HL-60 (cell line): ENCODE measurements around the gene ZNF697.

Experiments
- DNase-seq, 2 experiments: peaks; one replicate each; pipeline ENCODE4 v3.0.0-alpha.2; 2010 to 2020; ENCODE audit warnings: low read depth in 1 of 2, low spot score in 1 of 2
- H3K27ac ChIP-seq: fragments of 250-450 bp; sonication (Bioruptor Pico); replicated peaks from 2 replicates; pipeline ENCODE4 v1.5.1; 2020; ENCODE audit warnings: mild to moderate bottlenecking, moderate library complexity
- H3K27me3 ChIP-seq: fragments of 250-450 bp; sonication (Bioruptor Pico); 2 replicates; pipeline ENCODE4 v1.5.1; 2021; ENCODE audit warnings: mild to moderate bottlenecking, moderate library complexity; ENCODE audit not compliant: insufficient read depth, poor library complexity, severe bottlenecking
- H3K4me3 ChIP-seq: replicated peaks from 2 replicates; pipeline ENCODE4 v1.5.1; 2011; ENCODE audit warnings: mild to moderate bottlenecking, control low read depth, low read length; ENCODE audit not compliant: insufficient read depth
- CTCF ChIP-seq: IDR thresholded peaks from one replicate; pipeline ENCODE4 v1.5.1; 2011; ENCODE audit warnings: low read length, control low read depth, inconsistent platforms; ENCODE audit not compliant: insufficient read depth
- GABPA ChIP-seq: IDR thresholded peaks from 2 replicates; pipeline ENCODE4 v1.6.1; 2012; ENCODE audit warnings: low read depth
- POLR2AphosphoS5 ChIP-seq: IDR thresholded peaks from 2 replicates; pipeline ENCODE4 v1.6.1; 2012; ENCODE audit warnings: low read depth
- REST ChIP-seq: IDR thresholded peaks from 2 replicates; pipeline ENCODE4 v1.6.1; 2012; ENCODE audit warnings: low read depth; ENCODE audit not compliant: insufficient replicate concordance
- SPI1 ChIP-seq: IDR thresholded peaks from 2 replicates; pipeline ENCODE4 v1.6.1; 2012; ENCODE audit warnings: low read depth, mild to moderate bottlenecking, borderline replicate concordance

ZNF697 gene

GRCh38 chr1:119632103-119632490 is 16.0 kb downstream of the ZNF697 start:
- no peak for DNase-seq
- H3K27me3 ChIP-seq = no peaks in the 10 kb centered on the region
- H3K27ac ChIP-seq = no peak overlapping the region
- no peak overlapping the region for H3K4me3 ChIP-seq
- TF ChIP-seq REST (no peak), CTCF (no peak), POLR2AphosphoS5 (no peak), GABPA (no peak), SPI1 (no peak)

GRCh38 chr1:119631433-119632102 is 16.5 kb downstream of the ZNF697 start:
- no peak overlapping the region for H3K27ac ChIP-seq
- H3K27me3 ChIP-seq = no peaks in the 10 kb centered on the region
- TF ChIP-seq GABPA = no peak
- no peak for TF ChIP-seq POLR2AphosphoS5
- TF ChIP-seq SPI1 = no peak
- H3K4me3 ChIP-seq = no peak overlapping the region
- no peak for DNase-seq

- Histone ChIP-seq H3K27me3 (no peaks in the 10 kb centered on the region), H3K27ac (no peak overlapping the region), H3K4me3 (no peak overlapping the region)
- no peak for TF ChIP-seq REST
- TF ChIP-seq GABPA = no peak
- no peak for TF ChIP-seq SPI1
- TF ChIP-seq CTCF = no peak
- no peak for TF ChIP-seq POLR2AphosphoS5
- DNase-seq = no peak
Observed at GRCh38 chr1:119631086-119631432, 17.0 kb downstream of the ZNF697 start.

- no peak for DNase-seq
Observed at GRCh38 chr1:119626841-119627240, 21.2 kb downstream of the ZNF697 start.

More at GRCh38 chr1:119626841-119627240, 21.2 kb downstream of the ZNF697 start:
- TF ChIP-seq GABPA (no peak), REST (no peak), CTCF (no peak), POLR2AphosphoS5 (no peak), SPI1 (no peak)
- H3K4me3 ChIP-seq = no peak overlapping the region
- H3K27ac ChIP-seq = no peak overlapping the region
- no peaks in the 10 kb centered on the region for H3K27me3 ChIP-seq
